Tibial nerve (tissue), 4 donors: ENCODE results near the gene MGLL. TPM values are rescaled to one million over a fixed set of nuclear protein-coding genes. Genes with fewer than 3 reads are reported as not detected.

Experiments used
- DNase-seq, 2 donors: peaks; one replicate each; pipeline ENCODE4 v3.0.0-alpha.2; 2019; ENCODE audit warnings: low spot score in 2 of 2
- H3K27ac ChIP-seq, 4 donors: fragments of 200-600 bp; sonication (generic) in 3 of 4; one replicate each; pipeline ENCODE4 v1.5.1; 2017 to 2019; ENCODE audit warnings: mild to moderate bottlenecking in 1 of 4
- H3K27me3 ChIP-seq, 2 donors: fragments of 200-600 bp; sonication (generic) in 1 of 2; one replicate each; pipeline versions ENCODE4 v1.5.1 to v1.6.0; 2017 to 2019
- H3K36me3 ChIP-seq, 3 donors: fragments of 200-600 bp; sonication (generic); one replicate each; pipeline ENCODE4 v1.5.1; 2018 to 2019
- H3K4me1 ChIP-seq, 4 donors: fragments of 200-600 bp; sonication (generic) in 3 of 4; one replicate each; pipeline ENCODE4 v1.5.1; 2017 to 2019
- H3K4me3 ChIP-seq, 4 donors: fragments of 200-600 bp; sonication (generic) in 3 of 4; one replicate each; pipeline ENCODE4 v1.5.1; 2017 to 2019; ENCODE audit warnings: mild to moderate bottlenecking in 1 of 4, moderate library complexity in 1 of 4
- H3K9me3 ChIP-seq, 4 donors: fragments of 200-600 bp; sonication (generic) in 3 of 4; one replicate each; pipeline ENCODE4 v1.5.1; 2017 to 2019
- EP300 ChIP-seq, 2 donors: sonication (generic); formaldehyde crosslinking; IDR thresholded peaks; one replicate each; pipeline ENCODE4 v1.6.1; 2017; ENCODE audit warnings: antibody characterized with exemption in 2 of 2, mild to moderate bottlenecking in 1 of 2
- POLR2A ChIP-seq, 2 donors: fragments of 450-650 bp; IDR thresholded peaks; one replicate each; pipeline ENCODE4 v1.6.1; 2017; ENCODE audit warnings: antibody characterized with exemption in 2 of 2, mild to moderate bottlenecking in 2 of 2, moderate library complexity in 2 of 2
- WGBS, 2 donors: methylation state at CpG; one replicate each; pipeline ENCODE4 v1.1.5; 2018; 5-methylcytosine and 5-hydroxymethylcytosine counted together
- total RNA-seq, 4 donors: library from RNA; depleted of rRNA; stranded (reverse); fragments of >200 nt; gene quantifications; one replicate each; pipeline ENCODE4 v1.1.0, GENCODE V29; 2016
- TF ChIP-seq, protein P1 (sequence below), 5 experiments: fragments of 200-600 bp in 3 of 5; fragments of 450-650 bp in 2 of 5; sonication (generic) in 3 of 5; IDR thresholded peaks; one replicate each; pipeline ENCODE4 v1.5.1; 2016 to 2019; ENCODE audit warnings: antibody characterized with exemption in 5 of 5, mild to moderate bottlenecking in 3 of 5, moderate library complexity in 2 of 5

The MGLL gene
- total RNA-seq, 4 donors from 2014 or later = 67.5 to 96.6 (median 86.1) TPM

DNA sequence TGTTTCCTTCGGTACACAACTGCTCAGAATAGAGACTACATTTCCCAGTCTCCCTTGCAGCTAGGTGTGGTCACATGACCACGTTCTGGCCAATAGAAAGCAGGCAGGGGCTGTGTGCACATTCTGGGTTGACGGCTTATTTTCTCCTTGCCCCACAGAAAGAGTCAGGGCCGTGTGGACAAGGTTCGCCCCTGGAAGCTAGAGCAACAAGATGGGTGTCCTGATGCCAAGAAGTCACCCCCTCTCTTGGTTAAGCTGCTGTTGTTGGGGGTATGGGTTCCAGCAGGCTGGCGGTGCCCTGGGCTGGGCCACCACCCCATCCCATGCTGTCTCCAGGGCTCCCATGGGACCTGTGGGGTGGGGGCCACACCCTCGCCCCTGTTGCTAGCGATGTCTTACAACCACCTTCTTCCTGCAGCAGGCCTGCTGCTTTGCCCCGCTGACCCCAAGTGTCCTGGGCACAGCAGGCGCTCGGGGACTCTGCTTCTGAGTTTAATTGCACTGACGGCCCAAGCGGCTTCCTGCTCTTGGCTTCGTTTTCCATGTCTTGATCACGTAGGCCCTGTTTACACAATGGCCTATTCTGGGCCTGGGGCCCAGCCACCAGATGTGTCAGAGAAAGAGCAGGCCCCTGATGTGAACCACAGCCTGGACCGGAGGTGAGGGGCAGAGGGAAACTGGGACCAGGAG lies 124.6 kb downstream of the MGLL start:
- TF ChIP-seq POLR2A (IDR thresholded peaks at IDR 0.05) (no peak), EP300 (IDR thresholded peaks at IDR 0.05) (peak in 1 of 2 donors; percentile 84)
- Histone ChIP-seq H3K36me3 (peaks cover 0 to 15% (median 0%) of the 10 kb centered on the region in 3 donors), H3K27ac (peak overlapping the region; percentile 50 to 87 (median 80)), H3K27me3 (no peaks in the 10 kb centered on the region), H3K9me3 (no peaks in the 10 kb centered on the region), H3K4me3 (peak overlapping the region in 1 of 4 donors; percentile 28), H3K4me1 (peaks cover 4 to 75% (median 30%) of the 10 kb centered on the region in 4 donors)
- 37 to 45% methylated on average over 13 to 16 of the region's 16 CpGs for WGBS, 2 donors
- DNase-seq = peak; percentile 69 to 79

DNA sequence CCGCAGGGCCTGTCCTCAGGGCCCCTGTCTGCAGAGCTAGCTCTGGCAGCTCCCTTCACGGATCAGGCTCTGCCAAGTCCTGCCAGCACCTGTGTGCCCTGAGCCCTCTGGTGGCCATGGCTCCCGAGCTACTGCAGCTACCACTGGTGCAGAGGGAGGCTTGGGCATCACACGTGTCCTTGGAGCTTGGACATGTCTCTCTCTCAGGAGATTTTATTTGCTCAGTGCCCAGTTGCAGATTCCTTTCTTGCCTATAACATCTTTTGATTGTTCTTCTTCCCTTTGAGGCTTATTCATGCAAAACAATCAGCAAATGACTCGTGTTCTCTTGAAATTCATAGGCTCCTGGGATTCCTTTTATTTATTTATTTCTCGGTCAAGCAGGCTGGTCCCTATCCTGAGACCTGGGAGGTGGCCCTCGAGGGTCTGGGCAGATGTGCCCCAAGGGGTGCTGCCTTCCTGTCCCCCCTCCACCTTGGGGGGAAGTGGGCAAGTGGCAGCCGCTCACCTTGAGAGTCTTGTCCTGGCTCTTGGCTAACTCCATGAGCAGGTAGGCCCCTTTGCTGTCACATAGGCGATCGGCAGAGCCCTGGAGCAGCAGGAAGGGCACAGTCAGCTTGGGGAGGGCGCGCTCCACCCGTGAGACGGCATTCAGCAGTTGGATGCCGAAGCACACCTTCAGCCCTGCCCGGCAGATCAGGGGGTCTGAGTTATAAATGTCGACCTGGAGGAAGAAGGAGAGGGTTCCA lies 127.7 kb downstream of the MGLL start:
- Histone ChIP-seq H3K27ac (no peak overlapping the region), H3K36me3 (peaks cover 0 to 35% (median 0%) of the 10 kb centered on the region in 3 donors), H3K4me1 (peaks cover 0 to 71% (median 40%) of the 10 kb centered on the region in 4 donors), H3K27me3 (no peaks in the 10 kb centered on the region), H3K9me3 (no peaks in the 10 kb centered on the region), H3K4me3 (no peak overlapping the region)
- WGBS, 2 donors = 81 to 85% methylated on average over 11 to 17 of the region's 17 CpGs
- no peak for DNase-seq
- TF ChIP-seq, protein P1, sequence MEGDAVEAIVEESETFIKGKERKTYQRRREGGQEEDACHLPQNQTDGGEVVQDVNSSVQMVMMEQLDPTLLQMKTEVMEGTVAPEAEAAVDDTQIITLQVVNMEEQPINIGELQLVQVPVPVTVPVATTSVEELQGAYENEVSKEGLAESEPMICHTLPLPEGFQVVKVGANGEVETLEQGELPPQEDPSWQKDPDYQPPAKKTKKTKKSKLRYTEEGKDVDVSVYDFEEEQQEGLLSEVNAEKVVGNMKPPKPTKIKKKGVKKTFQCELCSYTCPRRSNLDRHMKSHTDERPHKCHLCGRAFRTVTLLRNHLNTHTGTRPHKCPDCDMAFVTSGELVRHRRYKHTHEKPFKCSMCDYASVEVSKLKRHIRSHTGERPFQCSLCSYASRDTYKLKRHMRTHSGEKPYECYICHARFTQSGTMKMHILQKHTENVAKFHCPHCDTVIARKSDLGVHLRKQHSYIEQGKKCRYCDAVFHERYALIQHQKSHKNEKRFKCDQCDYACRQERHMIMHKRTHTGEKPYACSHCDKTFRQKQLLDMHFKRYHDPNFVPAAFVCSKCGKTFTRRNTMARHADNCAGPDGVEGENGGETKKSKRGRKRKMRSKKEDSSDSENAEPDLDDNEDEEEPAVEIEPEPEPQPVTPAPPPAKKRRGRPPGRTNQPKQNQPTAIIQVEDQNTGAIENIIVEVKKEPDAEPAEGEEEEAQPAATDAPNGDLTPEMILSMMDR (IDR thresholded peaks at IDR 0.05) = no peak
- no peak for TF ChIP-seq EP300 (IDR thresholded peaks at IDR 0.05)
- TF ChIP-seq POLR2A (IDR thresholded peaks at IDR 0.05) = no peak

DNA sequence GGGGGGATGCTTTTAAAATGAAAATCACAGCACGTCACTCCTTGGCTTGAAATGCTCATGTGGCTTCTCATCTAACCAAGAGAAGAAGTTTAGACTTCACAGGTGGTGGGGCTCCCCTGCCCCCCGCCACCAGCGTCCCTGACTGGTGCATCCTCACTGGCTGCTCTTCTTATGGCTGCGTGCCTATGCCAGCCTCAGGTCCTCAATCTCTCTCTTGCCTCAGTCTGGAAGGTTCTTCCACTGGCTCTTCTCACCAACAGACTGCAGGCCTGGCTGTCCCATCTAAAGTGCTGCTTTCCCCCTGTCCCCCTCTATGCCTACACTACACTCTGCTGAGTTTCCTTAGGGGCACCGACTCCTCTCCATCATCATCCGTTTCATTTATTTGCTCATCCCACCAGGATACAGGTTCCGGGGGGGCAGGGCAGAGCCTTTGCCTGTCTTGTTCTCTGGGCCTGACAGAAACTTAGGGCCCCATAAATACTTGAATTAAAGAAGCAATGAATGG lies 128.9 kb downstream of the MGLL start:
- H3K4me3 ChIP-seq = no peak overlapping the region
- H3K9me3 ChIP-seq = no peaks in the 10 kb centered on the region
- peaks cover 0 to 35% (median 0%) of the 10 kb centered on the region in 3 donors for H3K36me3 ChIP-seq
- 89 to 93% methylated on average over 7 of the region's 7 CpGs for WGBS, 2 donors
- H3K27ac ChIP-seq = no peak overlapping the region
- no peak for TF ChIP-seq EP300 (IDR thresholded peaks at IDR 0.05)
- TF ChIP-seq POLR2A (IDR thresholded peaks at IDR 0.05) = no peak
- TF ChIP-seq, protein P1 (IDR thresholded peaks at IDR 0.05) = no peak
- peaks cover 0 to 71% (median 32%) of the 10 kb centered on the region in 4 donors for H3K4me1 ChIP-seq
- no peaks in the 10 kb centered on the region for H3K27me3 ChIP-seq
- no peak for DNase-seq

DNA sequence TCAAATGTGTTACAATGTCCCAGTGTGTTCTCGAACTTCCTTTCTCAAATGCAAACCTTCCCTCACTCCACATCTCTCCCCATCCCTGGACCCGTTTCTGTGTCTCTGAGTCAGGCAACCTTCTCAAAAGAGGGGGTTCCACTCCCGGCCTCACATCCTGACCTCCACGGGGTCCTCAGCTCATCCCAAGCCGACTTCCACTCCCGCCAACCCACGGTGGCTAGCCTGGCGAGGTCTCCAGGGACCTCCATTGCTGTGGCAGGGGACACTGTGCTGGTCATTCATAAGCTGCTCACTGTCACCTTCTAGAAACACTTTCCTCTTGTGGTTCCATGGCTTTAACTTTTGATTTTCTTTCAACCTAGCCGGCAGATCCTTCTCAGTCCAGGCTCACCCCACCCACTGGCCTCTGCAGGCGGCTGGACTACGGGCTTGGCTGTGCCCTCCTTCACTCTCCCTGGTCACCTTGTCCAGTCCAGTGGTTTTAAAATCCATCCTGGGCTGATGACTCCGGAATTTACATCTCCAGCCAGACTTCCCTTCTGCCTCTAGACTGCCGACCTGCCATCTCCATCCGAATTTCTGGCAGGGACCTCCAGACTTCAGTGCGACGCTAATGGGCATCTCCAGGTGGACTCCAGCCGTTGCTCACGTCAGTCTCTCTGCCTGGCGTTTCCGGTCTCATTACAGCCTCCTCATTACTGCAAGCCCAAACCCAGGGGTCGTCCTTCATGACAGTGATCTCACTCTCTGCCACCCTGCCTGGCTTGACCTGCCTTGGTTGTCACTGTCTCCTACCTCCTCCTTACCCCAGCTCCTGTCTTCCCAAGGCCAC lies 129.6 kb downstream of the MGLL start:
- H3K9me3 ChIP-seq = no peaks in the 10 kb centered on the region
- peak overlapping the region in 1 of 4 donors; percentile 4 for H3K27ac ChIP-seq
- WGBS, 2 donors = 89% methylated on average over 21 of the region's 21 CpGs
- no peak for DNase-seq
- H3K4me1 ChIP-seq = peaks cover 0 to 67% (median 25%) of the 10 kb centered on the region in 4 donors
- H3K4me3 ChIP-seq = no peak overlapping the region
- H3K36me3 ChIP-seq = peaks cover 0 to 35% (median 0%) of the 10 kb centered on the region in 3 donors
- TF ChIP-seq POLR2A (IDR thresholded peaks at IDR 0.05) (no peak), EP300 (IDR thresholded peaks at IDR 0.05) (no peak)
- TF ChIP-seq, protein P1 (IDR thresholded peaks at IDR 0.05) = no peak
- no peaks in the 10 kb centered on the region for H3K27me3 ChIP-seq

DNA sequence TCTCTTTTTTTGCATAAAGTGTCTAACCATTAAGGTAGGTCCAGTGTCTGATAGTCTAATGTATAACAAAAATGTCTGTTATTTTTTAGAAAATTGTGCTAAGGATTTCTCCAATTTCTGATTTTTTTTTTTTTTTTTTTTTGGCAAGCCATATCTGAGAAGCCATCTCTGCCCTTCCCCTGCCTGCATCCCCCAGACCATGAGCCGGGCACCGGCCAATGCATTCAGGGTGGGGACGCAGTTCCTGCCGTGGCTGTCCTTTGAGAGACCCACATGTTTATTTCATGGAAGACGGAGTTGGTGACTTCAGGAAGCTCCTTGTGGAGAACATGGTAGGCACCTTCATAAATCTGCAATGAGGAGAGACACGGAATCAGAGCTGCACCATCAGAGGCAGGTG lies 130.3 kb downstream of the MGLL start:
- peaks cover 0 to 59% (median 19%) of the 10 kb centered on the region in 4 donors for H3K4me1 ChIP-seq
- WGBS, 2 donors = 91 to 92% methylated on average over 6 of the region's 6 CpGs
- H3K27ac ChIP-seq = peak overlapping the region in 1 of 4 donors; percentile 71
- H3K27me3 ChIP-seq = no peaks in the 10 kb centered on the region
- TF ChIP-seq, protein P1 (IDR thresholded peaks at IDR 0.05) = no peak
- TF ChIP-seq EP300 (IDR thresholded peaks at IDR 0.05) (no peak), POLR2A (IDR thresholded peaks at IDR 0.05) (no peak)
- H3K9me3 ChIP-seq = no peaks in the 10 kb centered on the region
- no peak overlapping the region for H3K4me3 ChIP-seq
- DNase-seq = no peak
- peaks cover 0 to 35% (median 0%) of the 10 kb centered on the region in 3 donors for H3K36me3 ChIP-seq
